CD14-positive monocyte (primary cell): ENCODE results near the gene EML1. TPM values are rescaled to one million over a fixed set of nuclear protein-coding genes. Genes with fewer than 3 reads are reported as not detected.

Experiments used
- DNase-seq, 3 donors: peaks; one replicate each; pipeline ENCODE4 v3.0.0-alpha.2; 2011 to 2022
- H2AFZ ChIP-seq: 2 replicates; pipeline ENCODE4 v1.6.0; 2012; ENCODE audit warnings: mild to moderate bottlenecking, low read depth, low read length, inconsistent platforms; ENCODE audit not compliant: insufficient read depth, poor library complexity, severe bottlenecking
- H3K27ac ChIP-seq, 2 donors: 1 replicate in 1 of 2; 2 replicates in 1 of 2; pipeline ENCODE4 v1.5.1; 2012 to 2013; ENCODE audit warnings: low read length in 2 of 2, control low read depth in 1 of 2, inconsistent platforms in 1 of 2, low read depth in 1 of 2, mild to moderate bottlenecking in 1 of 2
- H3K27me3 ChIP-seq, 2 donors: one replicate each; pipeline versions ENCODE4 v1.6.0 to v1.6.1; 2011 to 2013; ENCODE audit warnings: low read length in 2 of 2; ENCODE audit not compliant: control insufficient read depth in 2 of 2, insufficient read depth in 2 of 2
- H3K36me3 ChIP-seq, 2 donors: replicated peaks in 1 of 2; 1 replicate in 1 of 2; 2 replicates in 1 of 2; pipeline versions ENCODE4 v1.5.1 to v1.6.1; 2012 to 2013; ENCODE audit warnings: low read length in 2 of 2, control low read depth in 1 of 2, inconsistent platforms in 1 of 2, mild to moderate bottlenecking in 1 of 2; ENCODE audit not compliant: insufficient read depth in 2 of 2, control insufficient read depth in 1 of 2
- H3K4me1 ChIP-seq, 2 donors: 1 replicate in 1 of 2; 2 replicates in 1 of 2; pipeline versions ENCODE4 v1.5.1 to v1.6.1; 2012 to 2013; ENCODE audit warnings: low read length in 2 of 2, control low read depth in 1 of 2, inconsistent platforms in 1 of 2, mild to moderate bottlenecking in 1 of 2, moderate library complexity in 1 of 2; ENCODE audit not compliant: insufficient read depth in 2 of 2, control insufficient read depth in 1 of 2
- H3K4me2 ChIP-seq: replicated peaks from 2 replicates; pipeline ENCODE3; 2012; ENCODE audit warnings: low read length, moderate library complexity, mild to moderate bottlenecking; ENCODE audit not compliant: poor library complexity, severe bottlenecking; ENCODE audit errors: extremely low read depth
- H3K4me3 ChIP-seq, 3 experiments: fragments of 200-600 bp in 1 of 3; sonication (generic) in 1 of 3; replicated peaks in 1 of 3; 1 replicate in 2 of 3; 2 replicates in 1 of 3; pipeline ENCODE4 v1.5.1; 2011 to 2013; ENCODE audit warnings: low read length in 3 of 3, mild to moderate bottlenecking in 3 of 3, control low read depth in 2 of 3, low read depth in 2 of 3, inconsistent platforms in 1 of 3, moderate library complexity in 1 of 3
- H3K79me2 ChIP-seq: 2 replicates; pipeline ENCODE4 v1.6.0; 2012; ENCODE audit warnings: mild to moderate bottlenecking, control low read depth, inconsistent platforms, low read length, moderate library complexity; ENCODE audit not compliant: insufficient read depth
- H3K9ac ChIP-seq: 2 replicates; pipeline ENCODE4 v1.6.0; 2017; ENCODE audit warnings: low read length, mild to moderate bottlenecking; ENCODE audit not compliant: insufficient read depth, poor library complexity, severe bottlenecking
- H3K9me3 ChIP-seq, 2 donors: replicated peaks in 1 of 2; 1 replicate in 1 of 2; 2 replicates in 1 of 2; pipeline versions ENCODE4 v1.5.1 to v1.6.1; 2012 to 2013; ENCODE audit warnings: low read length in 2 of 2, control low read depth in 1 of 2; ENCODE audit not compliant: control insufficient read depth in 1 of 2, insufficient read depth in 1 of 2
- H4K20me1 ChIP-seq: 2 replicates; pipeline ENCODE4 v1.6.0; 2012; ENCODE audit warnings: mild to moderate bottlenecking, low read length, control low read depth, moderate library complexity; ENCODE audit not compliant: insufficient read depth
- H3K27ac Mint-ChIP-seq, 7 donors: one replicate each; pipeline ENCODE4 v1.8.0; 2020; ENCODE audit warnings: mild to moderate bottlenecking in 7 of 7, mixed read lengths in 7 of 7, moderate library complexity in 6 of 7, inconsistent platforms in 2 of 7
- H3K27me3 Mint-ChIP-seq, 3 donors: one replicate each; pipeline ENCODE4 v1.8.0; 2021 to 2022; ENCODE audit warnings: low read depth in 3 of 3, mild to moderate bottlenecking in 3 of 3, mixed read lengths in 3 of 3, moderate library complexity in 3 of 3, inconsistent platforms in 1 of 3
- H3K36me3 Mint-ChIP-seq, 2 donors: one replicate each; pipeline ENCODE4 v1.8.0; 2020; ENCODE audit warnings: mixed read lengths in 2 of 2, inconsistent platforms in 1 of 2, mild to moderate bottlenecking in 1 of 2
- H3K4me1 Mint-ChIP-seq: one replicate; pipeline ENCODE4 v1.8.0; 2020; ENCODE audit warnings: mild to moderate bottlenecking, mixed read lengths
- H3K4me3 Mint-ChIP-seq, 2 donors: one replicate each; pipeline ENCODE4 v1.8.0; 2020; ENCODE audit warnings: mild to moderate bottlenecking in 2 of 2, mixed read lengths in 2 of 2, moderate library complexity in 1 of 2
- H3K9me3 Mint-ChIP-seq, 7 donors: one replicate each; pipeline ENCODE4 v1.8.0; 2020 to 2022; ENCODE audit warnings: mixed read lengths in 7 of 7, mild to moderate bottlenecking in 6 of 7, moderate library complexity in 6 of 7, inconsistent platforms in 2 of 7
- WGBS: methylation state at CpG from one replicate; pipeline ENCODE4 v1.1.5; 2013; ENCODE audit warnings: missing lambda C conversion rate; ENCODE audit not compliant: insufficient coverage; 5-methylcytosine and 5-hydroxymethylcytosine counted together
- intact Hi-C, 2 donors: fragments of 100-400 bp; cut with micrococcal nuclease; formaldehyde crosslinking; loops; one replicate each; pipeline versions ENCODE4 v1.15.0 to v1.15.1; 2023
- polyA plus RNA-seq, 3 donors: library from polyadenylated mRNA; depleted of rRNA in 1 of 3; unstranded in 2 of 3; stranded (reverse) in 1 of 3; fragments of 300-500 nt in 2 of 3; fragments of >200 nt in 1 of 3; fragmentation: Illumina TruSeq in 2 of 3; gene quantifications; 1 replicate in 2 of 3; 2 replicates in 1 of 3; pipeline ENCODE4 v1.2.3, GENCODE V29; 2012 to 2021
- TF ChIP-seq, protein P1 (sequence below): fragments of 200-600 bp; IDR thresholded peaks from one replicate; pipeline ENCODE4 v1.8.0; 2022; ENCODE audit warnings: antibody characterized with exemption, mild to moderate bottlenecking

Gene EML1
- polyA plus RNA-seq, 3 donors, result not detected

DNA sequence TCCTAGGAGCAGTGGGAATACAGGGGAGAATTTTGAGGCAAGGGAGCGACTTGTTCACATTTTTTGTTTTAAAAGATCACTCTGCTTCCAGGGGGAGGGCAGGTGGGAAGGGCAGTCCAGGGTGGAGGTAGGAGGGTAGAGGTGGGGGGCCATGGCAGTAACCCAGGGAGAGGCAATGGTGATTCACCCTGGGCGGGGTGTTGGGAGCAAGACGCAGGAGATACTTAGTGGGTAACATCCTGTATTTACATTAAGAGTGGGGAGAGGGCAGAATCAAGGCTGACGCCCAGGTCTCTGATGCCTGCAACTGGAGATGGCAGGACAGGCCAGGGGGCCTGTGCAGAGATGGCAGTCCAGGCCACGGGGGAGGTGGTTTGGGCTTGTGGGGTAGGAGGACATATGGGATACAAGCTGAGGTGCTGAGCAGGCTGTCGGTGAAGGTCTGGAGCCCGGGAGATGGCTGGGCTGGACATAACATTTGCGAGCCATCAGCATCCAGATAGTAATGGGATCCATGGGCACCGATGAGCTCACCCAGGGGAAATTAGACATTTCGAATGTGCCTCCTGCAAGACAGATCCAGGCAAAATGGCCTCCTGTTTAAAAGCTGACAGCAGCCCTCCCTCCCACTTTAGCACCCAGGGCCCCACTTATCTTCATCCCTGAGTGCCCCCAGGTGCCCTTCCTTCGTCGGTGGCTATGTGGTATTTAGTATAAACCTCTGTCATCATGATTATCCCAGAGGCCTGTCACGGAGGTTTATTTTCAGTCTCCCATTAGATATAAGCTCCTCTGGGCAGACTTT, 9.3 kb downstream of the EML1 start:
- H2AFZ ChIP-seq, result no peak overlapping the region
- peaks cover 19 to 42% (median 22%) of the 10 kb centered on the region in 3 donors for H3K27me3 Mint-ChIP-seq
- no peak overlapping the region for H3K27ac ChIP-seq
- intact Hi-C loops, result no loop called here
- H3K4me1 ChIP-seq, result no peaks in the 10 kb centered on the region
- H3K36me3 Mint-ChIP-seq, result no peaks in the 10 kb centered on the region
- no peak overlapping the region for H3K9ac ChIP-seq
- no peaks in the 10 kb centered on the region for H3K9me3 ChIP-seq
- no peaks in the 10 kb centered on the region for H3K4me1 Mint-ChIP-seq
- H3K27me3 ChIP-seq, result peaks cover 9 to 13% of the 10 kb centered on the region in 2 donors
- H3K79me2 ChIP-seq, result no peaks in the 10 kb centered on the region
- no peak for DNase-seq
- TF ChIP-seq, protein P1, sequence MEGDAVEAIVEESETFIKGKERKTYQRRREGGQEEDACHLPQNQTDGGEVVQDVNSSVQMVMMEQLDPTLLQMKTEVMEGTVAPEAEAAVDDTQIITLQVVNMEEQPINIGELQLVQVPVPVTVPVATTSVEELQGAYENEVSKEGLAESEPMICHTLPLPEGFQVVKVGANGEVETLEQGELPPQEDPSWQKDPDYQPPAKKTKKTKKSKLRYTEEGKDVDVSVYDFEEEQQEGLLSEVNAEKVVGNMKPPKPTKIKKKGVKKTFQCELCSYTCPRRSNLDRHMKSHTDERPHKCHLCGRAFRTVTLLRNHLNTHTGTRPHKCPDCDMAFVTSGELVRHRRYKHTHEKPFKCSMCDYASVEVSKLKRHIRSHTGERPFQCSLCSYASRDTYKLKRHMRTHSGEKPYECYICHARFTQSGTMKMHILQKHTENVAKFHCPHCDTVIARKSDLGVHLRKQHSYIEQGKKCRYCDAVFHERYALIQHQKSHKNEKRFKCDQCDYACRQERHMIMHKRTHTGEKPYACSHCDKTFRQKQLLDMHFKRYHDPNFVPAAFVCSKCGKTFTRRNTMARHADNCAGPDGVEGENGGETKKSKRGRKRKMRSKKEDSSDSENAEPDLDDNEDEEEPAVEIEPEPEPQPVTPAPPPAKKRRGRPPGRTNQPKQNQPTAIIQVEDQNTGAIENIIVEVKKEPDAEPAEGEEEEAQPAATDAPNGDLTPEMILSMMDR, result no peak
- H3K4me3 ChIP-seq, result no peak overlapping the region
- H3K9me3 Mint-ChIP-seq, result no peaks in the 10 kb centered on the region
- no peaks in the 10 kb centered on the region for H3K36me3 ChIP-seq
- no peak overlapping the region for H3K4me3 Mint-ChIP-seq
- 90% methylated on average over 9 of the region's 13 CpGs for WGBS
- no peaks in the 10 kb centered on the region for H4K20me1 ChIP-seq
- no peak overlapping the region for H3K4me2 ChIP-seq
- peak overlapping the region in 1 of 7 donors; percentile 15 for H3K27ac Mint-ChIP-seq

DNA sequence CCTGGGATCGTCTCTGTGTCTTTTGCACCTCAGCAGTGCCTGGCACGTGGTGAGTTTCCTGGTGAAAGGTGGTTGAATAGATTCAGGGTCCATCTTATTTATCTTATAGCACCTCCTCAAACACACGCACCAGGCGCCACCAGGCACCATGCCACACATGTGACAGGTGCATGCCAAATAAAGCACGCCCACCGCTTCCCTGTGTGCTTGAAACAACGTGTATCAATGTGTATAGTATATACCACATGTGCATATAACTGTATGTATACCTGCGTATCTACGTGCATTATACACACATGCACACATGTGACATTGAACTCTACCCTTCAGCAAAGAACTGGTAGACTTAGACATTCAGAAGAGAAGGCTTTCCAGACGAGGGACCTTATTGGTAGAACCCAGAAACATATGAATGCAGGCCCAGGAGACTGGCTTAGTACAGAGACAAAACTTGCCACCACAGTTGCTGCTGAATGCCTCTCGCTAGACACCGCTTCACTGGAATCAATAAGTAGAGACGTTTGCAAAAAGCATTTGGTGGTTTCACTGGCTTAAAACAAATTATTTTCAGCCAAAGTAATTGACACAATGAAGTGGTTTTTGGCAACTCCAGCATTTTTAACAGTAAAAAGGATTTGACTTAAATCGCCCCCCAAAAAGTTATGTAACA, 10.0 kb downstream of the EML1 start:
- Mint-ChIP-seq H3K27me3 (peaks cover 12 to 40% (median 23%) of the 10 kb centered on the region in 3 donors), H3K27ac (no peak overlapping the region), H3K9me3 (no peaks in the 10 kb centered on the region), H3K36me3 (no peaks in the 10 kb centered on the region), H3K4me1 (no peaks in the 10 kb centered on the region), H3K4me3 (no peak overlapping the region)
- TF ChIP-seq, protein P1, result no peak
- Histone ChIP-seq H3K27ac (no peak overlapping the region), H3K36me3 (no peaks in the 10 kb centered on the region), H3K4me1 (no peaks in the 10 kb centered on the region), H4K20me1 (no peaks in the 10 kb centered on the region), H3K9ac (no peak overlapping the region), H3K9me3 (no peaks in the 10 kb centered on the region), H2AFZ (no peak overlapping the region), H3K27me3 (peaks cover 4 to 8% of the 10 kb centered on the region in 2 donors), H3K79me2 (no peaks in the 10 kb centered on the region), H3K4me3 (no peak overlapping the region), H3K4me2 (no peak overlapping the region)
- intact Hi-C loops, result no loop called here
- 93% methylated on average over 4 of the region's 14 CpGs for WGBS
- no peak for DNase-seq
